HG03039 (cell line): ENCODE data around the gene RPLP1.

Source experiments
- ATAC-seq: cut with Tn5 transposase; IDR thresholded peaks from one replicate; pipeline ENCODE4 v1.9.1; 2021; ENCODE audit warnings: mild to moderate bottlenecking, moderate library complexity; ENCODE audit not compliant: unreplicated experiment

The RPLP1 gene

DNA sequence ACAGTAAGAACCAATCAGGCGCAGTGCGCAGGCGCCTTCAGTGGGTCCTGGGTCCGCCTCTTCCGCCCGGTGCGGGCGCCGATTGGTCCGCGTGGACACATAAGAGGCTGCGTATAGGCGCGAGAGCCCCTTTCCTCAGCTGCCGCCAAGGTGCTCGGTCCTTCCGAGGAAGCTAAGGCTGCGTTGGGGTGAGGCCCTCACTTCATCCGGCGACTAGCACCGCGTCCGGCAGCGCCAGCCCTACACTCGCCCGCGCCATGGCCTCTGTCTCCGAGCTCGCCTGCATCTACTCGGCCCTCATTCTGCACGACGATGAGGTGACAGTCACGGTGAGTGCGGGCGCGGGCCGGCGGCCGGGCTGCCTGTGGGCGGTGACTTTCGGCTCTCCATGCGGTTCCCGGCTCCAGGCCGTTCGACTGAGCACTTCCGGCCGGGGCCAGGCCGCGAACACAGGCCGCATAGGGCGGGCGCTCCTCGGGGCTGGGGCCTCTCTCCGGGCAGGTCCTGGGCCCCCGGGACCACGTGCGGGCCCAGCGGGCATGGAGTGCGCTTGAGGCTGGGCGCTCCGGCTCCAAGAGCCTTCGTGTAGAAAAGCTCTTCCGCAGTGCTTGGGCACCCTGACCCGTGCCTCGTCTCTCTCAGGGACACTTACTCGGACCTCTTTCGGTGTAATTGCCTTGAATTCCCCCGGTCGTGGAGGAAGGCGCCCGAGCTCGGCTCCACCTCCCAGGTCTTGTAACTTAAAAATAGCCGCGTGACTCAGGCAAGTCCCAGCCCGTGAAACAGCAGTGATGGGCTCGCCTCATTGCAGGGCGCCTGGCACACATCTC, at the start of gene RPLP1:
Gene RPLP1, plus strand, starts transcription at position 127 of the 830 bp plus-strand sequence. Its CDS starts 131 bp downstream, at position 258.
- peak; percentile 82 for ATAC-seq

DNA sequence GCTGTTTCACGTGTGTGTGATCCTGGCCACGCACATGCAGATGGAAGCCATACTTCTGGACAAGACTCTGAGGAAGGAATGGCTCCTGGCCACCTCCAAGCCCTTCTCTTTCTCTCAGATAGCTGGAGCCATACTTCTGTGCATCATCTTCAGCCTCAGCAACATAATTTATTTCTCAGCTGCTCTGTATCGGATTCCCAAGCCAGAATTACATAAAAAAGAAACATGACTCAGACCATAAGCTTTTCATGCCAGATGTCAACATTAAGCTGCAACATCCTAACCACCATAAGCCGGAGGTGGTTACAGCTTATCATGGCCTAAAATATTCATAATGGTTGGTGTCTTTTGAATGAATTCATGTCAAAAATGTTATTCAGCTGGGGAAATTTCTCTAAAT, 49.0 kb upstream of the RPLP1 start:
- no peak for ATAC-seq

DNA sequence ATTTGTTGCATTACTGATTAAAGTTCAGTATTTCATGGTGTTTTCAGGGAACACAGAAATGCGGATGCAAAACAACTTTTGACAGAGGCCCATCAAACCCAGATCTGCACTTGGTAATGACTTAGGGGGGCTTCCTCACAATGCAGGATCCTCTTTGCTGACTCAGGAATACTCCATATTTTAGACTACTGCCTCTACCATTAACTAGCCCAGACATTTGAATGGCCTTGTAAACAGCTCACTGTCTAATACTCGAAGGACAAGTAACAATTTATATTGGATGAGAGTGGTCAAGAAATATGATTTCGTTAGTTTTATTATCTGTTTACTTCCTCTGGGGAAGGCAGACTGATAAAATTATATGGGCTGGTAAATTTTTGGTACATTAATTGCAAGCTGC, 47.5 kb upstream of the RPLP1 start:
- ATAC-seq: no peak

DNA sequence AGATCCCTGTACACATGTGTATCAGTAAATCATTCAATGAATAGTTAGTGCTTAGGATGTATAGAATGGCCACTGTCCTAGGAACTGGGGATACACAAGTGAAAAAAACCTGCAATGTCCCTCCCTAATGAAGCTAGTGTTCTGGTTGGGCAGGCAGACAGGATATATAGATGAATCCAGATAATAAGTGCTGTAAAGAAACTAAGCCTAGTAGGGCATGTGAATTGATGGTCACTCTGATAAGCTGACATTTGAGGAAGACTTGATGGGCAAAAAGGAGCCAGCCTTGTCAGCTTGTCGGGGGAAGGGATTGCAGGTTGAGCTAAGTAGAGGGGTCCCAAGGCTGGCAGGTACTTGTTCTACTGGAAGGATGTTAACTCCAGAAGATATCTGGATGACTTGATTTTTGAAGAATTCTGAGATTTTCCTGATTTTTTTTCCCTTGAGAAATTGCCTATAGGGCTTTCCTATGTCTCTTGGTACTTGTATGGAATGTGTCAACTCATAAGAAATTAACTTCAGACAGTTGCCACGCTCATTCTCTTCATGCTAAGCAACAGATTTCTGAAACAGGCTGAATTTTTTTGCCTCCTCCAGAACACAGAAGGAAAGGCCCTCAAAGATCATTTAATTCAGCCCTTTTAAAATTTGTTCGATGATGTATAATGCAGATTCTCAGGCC, 44.8 kb upstream of the RPLP1 start:
- no peak for ATAC-seq

DNA sequence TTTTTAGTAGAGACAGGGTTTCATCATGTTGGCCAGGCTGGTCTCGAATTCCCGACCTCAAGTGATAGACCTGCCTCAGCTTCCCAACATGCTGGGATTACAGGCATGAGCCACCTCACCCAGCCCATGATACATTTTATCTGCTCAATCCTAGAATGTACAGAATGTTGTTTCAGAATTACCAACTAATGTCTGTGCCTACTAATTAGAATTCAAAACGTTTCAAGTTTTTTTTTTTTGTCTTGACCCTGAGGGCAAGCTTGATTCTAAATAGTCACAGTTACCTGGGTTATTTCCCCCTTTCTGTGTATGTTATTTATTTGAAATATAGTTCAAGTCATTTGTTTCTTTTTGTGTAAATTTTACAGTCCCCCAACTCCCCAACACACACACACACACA, 43.8 kb upstream of the RPLP1 start:
- ATAC-seq: no peak

DNA sequence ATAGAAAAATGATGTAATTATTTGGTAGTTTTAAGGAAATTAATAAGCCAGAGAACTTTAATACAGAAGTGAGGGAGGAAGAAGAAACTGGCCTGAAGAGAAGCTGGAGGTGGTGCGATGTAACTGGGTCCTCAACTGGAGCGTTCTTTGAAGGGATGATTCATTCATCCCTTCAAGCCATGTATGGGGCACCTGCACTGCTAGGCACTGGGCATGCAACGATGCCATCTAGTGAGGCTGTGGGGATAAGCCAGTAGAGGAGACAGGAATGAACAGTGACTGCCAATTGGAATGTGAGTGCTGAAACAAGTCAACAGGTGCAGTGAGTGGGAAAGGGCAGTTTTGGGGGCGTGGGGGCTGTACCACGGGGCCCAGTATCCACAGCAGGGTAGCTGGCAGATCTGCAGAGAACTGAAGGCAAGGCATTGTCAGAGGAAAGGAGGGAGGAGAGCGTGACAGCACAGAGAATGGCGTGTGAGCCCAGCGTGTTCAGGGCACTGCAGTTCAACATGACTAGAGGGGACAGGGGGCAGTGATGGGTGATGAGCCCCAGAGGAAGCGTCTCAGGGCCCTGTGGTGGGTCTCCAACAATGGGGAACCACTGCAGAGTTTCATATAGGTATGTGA, 42.3 kb upstream of the RPLP1 start:
- ATAC-seq: no peak

DNA sequence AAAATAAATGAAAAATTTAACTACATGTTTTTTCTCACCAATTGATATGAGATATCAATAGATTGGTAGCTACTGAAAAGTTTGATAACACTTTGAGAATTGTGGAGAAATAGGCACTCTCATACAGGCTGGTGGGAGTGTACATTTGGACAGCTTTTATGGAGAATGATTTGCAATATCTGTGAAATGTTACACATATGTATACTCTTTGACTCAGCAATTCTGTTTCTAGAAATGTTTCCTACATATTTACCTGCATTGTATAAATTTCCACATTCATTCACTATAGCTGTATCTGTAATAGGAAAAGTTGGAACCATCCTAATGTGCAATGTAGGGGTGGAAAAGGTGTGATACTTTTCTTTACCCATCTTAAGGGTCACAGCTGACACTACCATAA, 40.3 kb upstream of the RPLP1 start:
- ATAC-seq: no peak

DNA sequence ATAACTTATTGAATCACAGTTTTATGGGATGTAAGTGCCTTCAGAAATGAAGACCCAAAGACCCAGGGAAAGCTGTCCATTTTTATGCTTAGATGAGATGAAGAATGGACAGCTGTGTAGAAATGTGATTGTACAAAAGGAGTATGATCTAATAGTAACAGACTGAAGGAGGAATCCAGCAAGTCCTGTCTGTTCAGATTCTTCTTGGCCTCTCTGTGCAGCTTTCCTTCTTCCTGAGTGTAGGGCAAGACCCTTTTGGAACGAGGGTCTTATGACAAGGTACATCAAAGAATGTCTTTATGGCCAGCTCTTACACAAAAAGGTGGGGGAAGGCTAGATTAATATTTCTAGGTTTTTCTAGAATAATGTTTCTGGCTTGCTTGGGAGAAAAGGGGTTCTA, 39.9 kb upstream of the RPLP1 start:
- ATAC-seq: no peak

DNA sequence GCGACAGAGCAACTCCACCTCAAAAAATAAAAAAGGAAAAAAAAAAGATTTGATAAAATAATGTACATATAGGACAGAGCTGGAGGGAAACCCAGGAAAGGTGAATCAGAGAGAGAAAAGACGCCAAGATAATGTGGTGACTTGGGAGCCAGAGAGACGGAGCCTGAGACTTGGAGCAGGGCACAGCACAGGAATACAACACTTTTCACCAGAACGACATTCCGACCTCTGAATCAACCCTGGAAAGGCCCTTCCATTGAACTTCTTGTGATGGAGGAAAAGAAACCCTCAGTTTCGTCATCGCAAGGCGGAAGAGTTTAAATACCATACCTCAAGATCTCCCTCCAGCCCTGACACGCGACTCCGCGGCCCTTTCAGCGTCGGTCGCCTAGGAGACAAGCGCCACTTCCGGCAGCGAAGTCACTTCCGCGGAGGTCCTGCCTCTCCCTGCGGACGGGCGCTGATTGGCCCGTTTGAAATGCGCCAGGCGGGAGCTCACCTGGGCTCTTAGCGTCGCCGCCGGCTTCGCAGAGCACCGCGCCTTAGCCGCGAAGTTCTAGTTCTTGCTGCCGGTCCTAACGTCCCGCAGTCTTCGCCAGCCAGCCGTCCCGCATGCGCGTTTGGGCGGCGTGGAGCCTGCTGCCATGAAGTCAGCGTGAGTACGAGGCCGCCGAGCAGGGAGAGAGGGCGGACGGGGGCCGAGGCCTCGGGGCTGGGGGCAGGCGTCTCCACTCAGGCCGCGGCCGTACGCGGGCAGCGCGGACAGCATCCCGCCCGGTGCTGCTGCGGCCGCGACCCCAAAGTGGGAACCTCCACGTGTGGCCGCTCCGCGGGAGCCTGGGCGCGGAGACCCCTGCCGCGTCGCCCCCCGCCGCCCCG, 38.6 kb upstream of the RPLP1 start, which contains the start of gene KIF23:
Gene KIF23, plus strand, starts transcription at position 528 of the 879 bp plus-strand sequence. Its CDS starts 117 bp downstream, at position 645.
- peak; percentile 86 for ATAC-seq

DNA sequence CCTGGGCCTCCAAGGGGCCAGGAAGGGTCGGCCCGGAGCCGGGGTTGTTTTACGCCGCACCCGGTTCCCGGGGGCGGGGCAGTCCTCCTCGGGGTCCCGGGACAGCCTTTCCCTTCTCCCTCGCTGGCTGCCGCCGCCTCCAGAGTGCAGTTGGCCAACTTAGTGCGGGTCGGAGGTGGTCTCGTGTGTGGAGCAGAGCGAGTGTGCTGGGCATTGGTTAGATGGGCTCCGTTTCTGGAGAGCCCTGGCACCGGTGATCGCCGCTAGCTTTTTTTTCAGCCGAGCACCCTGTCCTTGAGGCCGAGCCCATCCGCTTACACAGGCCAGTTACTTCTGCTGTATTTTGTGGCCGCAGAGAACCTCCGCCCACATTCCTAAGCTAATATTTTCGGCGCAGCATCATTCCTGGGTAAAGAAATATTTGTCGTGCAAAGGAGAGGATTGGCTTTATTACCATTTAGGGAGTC, 37.9 kb upstream of the RPLP1 start:
- ATAC-seq: peak; percentile 28

DNA sequence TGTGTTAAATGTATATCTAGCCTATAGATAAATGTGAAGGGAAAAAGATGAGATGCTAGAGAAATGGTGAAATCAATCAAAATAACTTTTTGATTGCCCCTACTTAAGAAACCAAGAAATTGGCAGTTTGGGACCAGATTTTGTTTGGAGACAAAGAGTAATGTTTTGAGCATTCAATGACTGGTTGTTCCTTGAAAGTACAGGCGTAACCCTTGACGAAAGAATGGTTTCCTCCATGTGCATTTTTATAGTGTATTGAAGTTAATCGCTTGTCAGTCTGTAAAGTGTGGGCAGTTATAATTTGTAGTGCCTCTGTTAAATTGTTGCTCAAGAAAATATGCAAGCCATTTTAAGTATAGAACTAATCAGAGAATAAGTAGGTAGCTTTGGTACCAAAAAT, 37.2 kb upstream of the RPLP1 start:
- ATAC-seq: no peak

DNA sequence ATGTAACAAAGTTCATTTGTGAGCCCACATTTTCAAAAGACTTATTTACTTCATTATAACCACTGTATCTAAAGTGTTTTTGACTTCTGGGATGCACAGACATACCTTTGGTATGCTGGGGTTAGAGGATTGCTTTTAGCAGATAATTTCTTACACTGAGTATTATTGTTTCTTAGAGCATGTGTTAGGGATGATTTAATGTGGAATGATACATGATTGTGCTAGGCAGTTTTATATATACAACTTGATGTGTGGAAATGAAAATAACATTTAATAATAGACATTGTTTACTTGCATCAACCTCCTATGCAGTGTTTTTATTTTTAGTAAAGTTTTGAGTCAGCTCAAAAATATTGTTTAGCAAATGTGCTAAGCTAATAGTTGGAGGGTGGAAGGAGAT, 35.0 kb upstream of the RPLP1 start:
- ATAC-seq: no peak

DNA sequence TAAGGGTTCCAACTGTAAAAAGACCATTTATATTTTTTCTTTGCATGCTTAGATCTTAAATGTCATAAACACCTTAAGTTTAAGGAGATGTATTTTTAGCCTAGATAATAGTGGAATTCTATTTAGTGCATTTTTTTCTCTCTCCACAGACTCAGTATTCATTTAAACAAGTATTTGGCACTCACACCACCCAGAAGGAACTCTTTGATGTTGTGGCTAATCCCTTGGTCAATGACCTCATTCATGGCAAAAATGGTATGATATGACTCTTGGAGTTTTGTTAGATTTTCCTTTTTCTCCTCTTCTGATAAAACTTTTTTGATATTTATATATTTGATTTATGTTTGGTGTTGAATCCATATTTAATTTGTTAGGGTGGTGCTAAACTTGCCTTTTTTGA, 31.1 kb upstream of the RPLP1 start:
- no peak for ATAC-seq

DNA sequence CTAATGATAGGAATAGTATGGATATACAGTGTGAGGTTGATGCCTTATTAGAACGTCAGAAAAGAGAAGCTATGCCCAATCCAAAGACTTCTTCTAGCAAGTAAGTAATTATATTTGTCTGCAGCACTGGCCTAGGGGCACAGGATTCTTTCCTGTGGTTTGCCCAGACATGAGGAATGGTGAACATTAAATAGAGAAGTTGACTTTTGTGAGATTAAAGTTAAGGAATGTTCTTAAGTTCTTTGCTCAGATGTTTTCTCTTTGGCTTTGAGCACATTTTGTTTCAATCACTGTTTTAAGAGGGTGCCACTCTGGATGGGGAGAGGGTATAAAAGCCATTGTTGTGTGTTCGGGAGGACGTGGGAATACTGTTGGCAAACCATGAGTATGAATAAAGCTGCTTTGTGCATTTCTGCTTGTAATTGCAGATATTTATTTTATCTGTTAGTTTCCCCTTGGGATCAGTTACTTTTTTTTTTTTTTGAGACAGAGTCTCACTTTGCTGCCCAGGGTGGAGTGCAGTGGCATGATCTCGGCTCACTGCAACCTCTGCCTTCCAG, 30.2 kb upstream of the RPLP1 start:
- ATAC-seq: no peak

DNA sequence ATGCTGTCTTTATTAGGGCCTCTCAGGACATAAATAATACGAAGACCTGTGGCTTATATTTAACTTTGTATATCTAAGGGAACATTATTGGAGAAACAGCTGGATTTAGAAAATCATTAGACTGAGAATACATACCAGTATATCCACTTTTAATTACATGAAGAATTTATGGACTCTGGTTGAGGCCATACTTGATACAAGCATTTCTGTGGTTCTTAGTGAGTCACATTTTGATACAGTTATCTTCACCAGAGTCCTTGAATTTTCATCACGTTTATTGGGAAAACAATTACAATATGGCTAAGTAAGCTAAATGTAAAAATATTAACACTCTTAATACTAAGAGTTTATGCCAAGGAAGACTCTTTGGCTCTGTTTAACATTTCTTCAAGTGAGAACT, 28.6 kb upstream of the RPLP1 start:
- no peak for ATAC-seq

DNA sequence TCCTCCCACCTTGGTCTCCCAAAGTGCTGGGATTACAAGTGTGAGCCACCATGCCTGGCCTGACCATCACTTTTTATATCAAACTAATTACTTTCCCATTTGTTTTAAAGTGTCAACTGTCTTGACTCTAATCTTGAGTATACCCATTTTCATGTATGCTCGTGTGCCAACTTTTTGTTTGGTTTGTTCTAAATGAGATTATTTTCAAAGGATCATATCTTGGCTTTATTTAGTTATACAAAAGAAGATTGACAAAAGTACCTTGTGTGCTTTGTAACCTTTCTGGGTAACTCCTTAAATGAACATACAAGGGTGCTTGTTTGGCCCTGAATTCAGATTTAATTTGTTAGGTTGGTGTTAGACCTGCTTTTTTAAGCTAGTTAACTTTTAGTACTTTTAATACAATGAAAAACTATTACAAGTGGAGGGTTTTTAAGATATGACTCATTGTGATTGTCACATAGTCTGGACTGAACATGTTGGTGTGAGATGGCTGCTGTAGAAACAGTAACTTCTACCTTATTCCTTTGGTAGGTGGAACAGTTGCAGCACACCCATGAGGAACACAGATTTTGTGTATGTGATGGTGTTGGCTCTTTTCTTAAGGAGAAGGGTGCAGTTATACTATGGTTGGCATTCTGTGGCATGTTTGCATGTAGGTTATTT, 27.7 kb upstream of the RPLP1 start:
- ATAC-seq: no peak

DNA sequence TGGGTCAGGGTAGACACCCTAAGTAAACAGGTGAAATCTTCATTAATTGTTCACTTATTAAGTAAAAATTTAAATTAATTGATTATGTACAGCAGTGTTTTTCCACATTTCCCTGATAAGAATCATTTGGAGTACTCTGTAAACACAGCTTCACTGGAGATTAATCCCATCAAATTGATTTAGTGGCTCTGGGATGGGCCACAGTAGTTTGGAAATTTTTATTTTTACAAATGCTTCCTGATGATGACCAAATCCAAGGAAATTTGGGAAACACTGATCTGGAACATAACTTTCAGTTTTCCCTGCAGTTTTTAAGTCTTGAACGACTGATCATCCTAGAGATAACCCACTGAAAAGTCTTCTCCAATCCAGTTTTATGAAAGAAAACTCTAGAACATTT, 18.8 kb upstream of the RPLP1 start:
- no peak for ATAC-seq

DNA sequence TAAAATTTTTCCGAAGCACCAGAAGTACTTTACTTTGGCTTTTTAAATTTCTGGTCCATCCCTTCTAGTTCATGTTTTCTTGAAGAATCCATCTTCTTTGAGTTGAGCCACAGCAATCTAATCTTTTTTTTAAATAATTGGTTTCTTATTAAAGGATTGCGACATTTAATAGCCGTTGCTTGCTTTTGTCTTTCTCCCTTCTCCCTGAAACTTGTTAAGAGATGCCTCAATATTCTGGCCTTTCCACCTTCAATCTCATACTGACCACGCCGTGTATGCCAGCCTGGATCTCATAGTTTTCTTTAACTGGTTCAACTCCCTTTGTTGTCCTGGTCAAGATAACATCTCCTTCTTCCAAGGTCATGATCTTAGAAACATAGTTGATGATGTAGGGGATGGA, 18.4 kb upstream of the RPLP1 start:
- no peak for ATAC-seq

DNA sequence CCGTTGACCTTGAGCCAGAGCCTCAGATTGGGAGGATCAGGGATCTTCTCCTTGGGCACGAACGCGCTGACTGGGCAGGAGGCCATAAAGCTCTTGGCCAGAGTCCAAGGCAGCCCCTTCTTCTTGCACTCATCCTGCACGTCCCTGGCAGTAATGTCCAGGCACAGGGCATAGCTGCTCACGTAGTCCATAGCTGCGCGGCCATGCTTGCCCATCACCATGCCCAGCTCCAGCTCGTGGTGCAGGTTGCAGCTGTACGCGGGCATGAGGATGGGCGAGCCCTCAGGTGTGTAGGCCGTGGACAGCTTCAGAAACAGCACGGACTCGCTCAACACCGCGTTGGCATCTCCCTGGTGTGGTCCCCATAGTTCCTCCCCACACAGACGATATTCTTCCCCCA, 17.9 kb upstream of the RPLP1 start:
- ATAC-seq: no peak

DNA sequence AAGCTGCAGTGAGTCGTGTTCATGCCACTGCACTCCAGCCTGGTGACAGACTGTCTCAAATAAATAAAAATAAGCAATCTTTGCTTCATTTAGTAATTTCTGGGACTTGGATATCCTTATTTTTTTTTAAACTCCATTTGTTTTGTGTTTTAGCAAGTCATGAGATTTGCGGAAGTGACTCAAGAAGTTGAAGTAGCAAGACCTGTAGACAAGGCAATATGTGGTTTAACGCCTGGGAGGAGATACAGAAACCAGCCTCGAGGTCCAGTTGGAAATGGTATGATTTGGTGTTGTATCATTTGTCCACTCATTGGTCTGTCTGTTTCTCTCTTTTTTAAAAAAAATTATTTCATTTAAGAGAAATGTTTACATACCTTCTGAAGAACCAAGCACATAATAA, 16.6 kb upstream of the RPLP1 start:
- no peak for ATAC-seq
